CD4-positive, alpha-beta T cell treated with Interleukin-1 beta for 1 hour (primary cell): ENCODE measurements around the gene FRMD4B.

Experiments
- DNase-seq, 2 donors: peaks; one replicate each; pipeline ENCODE4 v3.0.0-alpha.2; 2020 to 2022

Gene FRMD4B

GRCh38 chr3:69120879-69121464 lies 264.9 kb downstream of the FRMD4B start:
- peak; percentile 78 to 85 for DNase-seq
